K562 (cell line): Measurements from ENCODE around the gene NMT2. TPM values are rescaled to one million over a fixed set of nuclear protein-coding genes. Genes with fewer than 3 reads are reported as not detected.

Experiments used
- CCNT2 ChIP-seq: IDR thresholded peaks from 2 replicates; pipeline ENCODE4 v1.6.1; 2011; ENCODE audit warnings: borderline replicate concordance, low read depth, mild to moderate bottlenecking, moderate library complexity, mixed read lengths, low read length; ENCODE audit not compliant: insufficient read length; ENCODE audit errors: extremely low read depth
- CREB3L1 ChIP-seq: fragments of 450-650 bp; IDR thresholded peaks from 2 replicates; pipeline ENCODE4 v1.6.1; 2014; ENCODE audit warnings: low read depth, mild to moderate bottlenecking, moderate library complexity, borderline replicate concordance
- CREM ChIP-seq: IDR thresholded peaks from 2 replicates; pipeline ENCODE4 v1.6.1; 2014; ENCODE audit warnings: antibody characterized with exemption, low read depth
- EP400 ChIP-seq: fragments of 450-650 bp; IDR thresholded peaks from 2 replicates; pipeline ENCODE4 v1.6.1; 2017; ENCODE audit warnings: antibody characterized with exemption, mild to moderate bottlenecking, moderate library complexity
- FIP1L1 ChIP-seq: fragments of 200-400 bp; formaldehyde crosslinking; IDR thresholded peaks from 2 replicates; pipeline ENCODE4 v1.6.1; 2018; ENCODE audit warnings: mild to moderate bottlenecking, low read depth, low read length; ENCODE audit not compliant: poor library complexity, severe bottlenecking
- GABPA ChIP-seq: fragments of 200-800 bp; sonication (Bioruptor generic); conservative IDR thresholded peaks from 2 replicates; pipeline ENCODE4 v1.6.1; 2016; ENCODE audit warnings: low read depth, missing genetic modification characterization, missing compliant biosample characterization
- GABPB1 ChIP-seq: sonication (generic); formaldehyde crosslinking; IDR thresholded peaks from 2 replicates; pipeline ENCODE4 v1.8.0; 2022; ENCODE audit warnings: mild to moderate bottlenecking, missing genetic modification reagents
- HDAC1 ChIP-seq, 2 experiments: fragments of 450-650 bp; IDR thresholded peaks; 2 replicates each; pipeline ENCODE4 v1.6.1; 2016 to 2017; ENCODE audit warnings: inconsistent platforms in 1 of 2, mild to moderate bottlenecking in 1 of 2, moderate library complexity in 1 of 2
- HDAC2 ChIP-seq: fragments of 450-650 bp; IDR thresholded peaks from 2 replicates; pipeline ENCODE4 v1.6.1; 2016; ENCODE audit warnings: mild to moderate bottlenecking
- JUN ChIP-seq, 2 experiments: sonication (generic) in 1 of 2; formaldehyde crosslinking in 1 of 2; IDR thresholded peaks; 2 replicates each; pipeline versions ENCODE4 v1.6.1 to v1.8.0; 2012 to 2022; ENCODE audit warnings: borderline replicate concordance in 2 of 2, mild to moderate bottlenecking in 2 of 2, improper control_type of control experiment in 1 of 2, low read depth in 1 of 2, low read length in 1 of 2, missing genetic modification reagents in 1 of 2
- NFE2 ChIP-seq: IDR thresholded peaks from 2 replicates; pipeline ENCODE4 v1.6.1; 2014; ENCODE audit warnings: antibody characterized with exemption, low read depth
- NKRF ChIP-seq: fragments of 450-650 bp; IDR thresholded peaks from 2 replicates; pipeline ENCODE4 v1.6.1; 2016; ENCODE audit warnings: borderline replicate concordance
- NR2C1 ChIP-seq, 2 experiments: fragments of 450-650 bp; IDR thresholded peaks; 2 replicates each; pipeline ENCODE4 v1.6.1; 2017; ENCODE audit warnings: mild to moderate bottlenecking in 2 of 2, antibody characterized with exemption in 1 of 2, inconsistent platforms in 1 of 2, missing compliant biosample characterization in 1 of 2, missing genetic modification characterization in 1 of 2
- NR2C2 ChIP-seq, 2 experiments: fragments of 200-800 bp in 1 of 2; sonication (Bioruptor generic) in 1 of 2; sonication (generic) in 1 of 2; formaldehyde crosslinking in 1 of 2; IDR thresholded peaks; 2 replicates each; pipeline versions ENCODE4 v1.6.1 to v1.8.0; 2016 to 2022; ENCODE audit warnings: mild to moderate bottlenecking in 1 of 2, missing compliant biosample characterization in 1 of 2, missing genetic modification characterization in 1 of 2, missing genetic modification reagents in 1 of 2
- PHF8 ChIP-seq: fragments of 200-600 bp; sonication (generic); IDR thresholded peaks from 2 replicates; pipeline ENCODE4 v1.6.1; 2012; ENCODE audit warnings: mixed run types, mild to moderate bottlenecking, inconsistent platforms, low read length, moderate library complexity, borderline replicate concordance
- POLR2A ChIP-seq: fragments of 450-650 bp; conservative IDR thresholded peaks from 2 replicates; pipeline ENCODE4 v1.6.1; 2016
- PTBP1 ChIP-seq: fragments of 200-400 bp; formaldehyde crosslinking; IDR thresholded peaks from 2 replicates; pipeline ENCODE4 v1.6.1; 2017; ENCODE audit warnings: low read depth, low read length
- RFX1 ChIP-seq: fragments of 450-650 bp; IDR thresholded peaks from 2 replicates; pipeline ENCODE4 v1.6.1; 2016; ENCODE audit warnings: mild to moderate bottlenecking, moderate library complexity
- SP1 ChIP-seq: sonication (generic); formaldehyde crosslinking; IDR thresholded peaks from 2 replicates; pipeline ENCODE4 v1.8.1; 2022; ENCODE audit warnings: mild to moderate bottlenecking, missing genetic modification reagents
- TAF9B ChIP-seq: fragments of 450-650 bp; IDR thresholded peaks from 2 replicates; pipeline ENCODE4 v1.6.1; 2018; ENCODE audit warnings: mild to moderate bottlenecking; ENCODE audit not compliant: partially characterized antibody
- TCF7L2 ChIP-seq: fragments of 150-350 bp; IDR thresholded peaks from 2 replicates; pipeline ENCODE4 v1.6.1; 2016; ENCODE audit warnings: low read depth, mild to moderate bottlenecking, low read length, moderate library complexity
- U2AF2 ChIP-seq: fragments of 200-400 bp; formaldehyde crosslinking; optimal IDR thresholded peaks from 2 replicates; pipeline ENCODE3; 2017; ENCODE audit warnings: low read depth, mild to moderate bottlenecking, low read length
- polyA plus RNA-seq, 8 experiments: library from polyadenylated mRNA; depleted of rRNA in 4 of 8; stranded (reverse) in 5 of 8; unstranded in 3 of 8; fragments of >200 nt; fragmentation: Nextera tagmentation in 2 of 8; fragmentation: Illumina TruSeq in 1 of 8; extraction: Ambion mirVana in 2 of 8; extraction: Trizol in 1 of 8; gene quantifications; 2 replicates each; pipeline versions ENCODE4 v1.2.1 to v1.2.3, GENCODE V29; 2011 to 2014; ENCODE audit warnings: inconsistent platforms in 1 of 8, missing spikeins in 1 of 8
- total RNA-seq, 7 experiments: library from RNA; depleted of rRNA in 6 of 7; stranded (reverse); fragments of >200 nt in 6 of 7; fragmentation: Illumina TruSeq in 2 of 7; extraction: Trizol in 2 of 7; gene quantifications; 2 replicates each; pipeline versions ENCODE4 v1.2.1 to v1.2.3, GENCODE V29; 2011 to 2021; ENCODE audit warnings: low replicate concordance in 1 of 7
- TF ChIP-seq, protein P1 (sequence below): fragments of 250-450 bp; sonication (Bioruptor Pico); IDR thresholded peaks from 2 replicates; pipeline ENCODE4 v1.9.0; 2021; ENCODE audit warnings: mild to moderate bottlenecking

Gene NMT2
- total and polyA plus RNA-seq, 9 of the 15 experiments (the other 6 are each of a cell fraction or from before 2014, with no cell fraction given) = 5.2 to 15.9 (median 10.8) TPM

DNA sequence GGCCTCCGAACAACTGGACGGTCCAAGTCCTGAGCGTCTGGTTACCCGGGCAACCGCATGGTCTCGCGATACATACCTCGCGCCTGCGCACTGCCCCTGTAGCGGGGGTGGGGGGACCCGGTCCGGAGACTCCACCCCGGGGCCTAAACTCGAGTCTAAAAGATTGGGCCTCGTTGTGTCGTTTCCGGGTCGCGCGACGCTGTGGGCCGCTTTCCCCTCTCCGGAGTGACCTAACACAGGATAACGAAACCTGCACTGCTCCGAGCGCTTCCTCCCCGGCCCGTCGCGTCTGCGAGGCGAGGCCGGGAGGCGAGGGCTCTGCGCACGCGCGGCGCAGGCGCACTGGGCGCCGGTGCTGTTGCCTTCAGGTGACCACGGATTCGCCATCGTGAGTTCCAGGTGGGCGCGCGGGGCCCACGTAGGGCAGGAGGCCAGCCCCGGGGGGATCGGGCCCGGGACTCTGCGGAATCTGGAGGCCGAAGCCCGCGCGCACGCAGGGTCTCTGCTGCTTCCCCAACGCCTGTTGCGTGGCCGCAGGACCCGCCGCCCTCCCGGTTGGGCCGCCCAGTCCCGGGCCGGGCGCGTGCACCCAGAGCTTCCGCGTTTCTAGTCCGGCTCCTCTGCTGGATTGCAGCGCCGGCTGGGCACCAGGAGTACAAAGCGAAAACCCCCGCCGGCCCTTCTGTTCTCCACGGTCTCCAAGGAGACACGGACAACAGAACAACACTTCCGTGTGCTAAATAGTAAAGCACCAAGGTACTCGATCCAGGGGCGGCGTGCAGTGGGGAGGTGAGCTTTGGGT is 71.3 kb downstream of the NMT2 start, which contains the start of gene RPP38 (continued):
- peak in 1 of 2 experiments; percentile 85; a peak in 2 of 4 replicates for TF ChIP-seq HDAC1 (IDR thresholded peaks at IDR 0.05)
- TF ChIP-seq NR2C2 (CRISPR knock-in tag; IDR thresholded peaks at IDR 0.05) = no peak
- peak; percentile 92 for TF ChIP-seq NR2C2 (tag; IDR thresholded peaks at IDR 0.05)
- no peak for TF ChIP-seq PTBP1
- TF ChIP-seq NFE2 = 0 out of 2 replicates have a peak, but pooled peaks have one; percentile 27
- TF ChIP-seq GABPB1 = peak; percentile 86
- 0 out of 2 replicates have a peak, but pooled peaks have one; percentile 11 for TF ChIP-seq SP1 (CRISPR knock-in tag)
- peak; percentile 93; the same call in 1 of the 2 replicates for TF ChIP-seq PHF8
- TF ChIP-seq U2AF2 = no peak
- TF ChIP-seq NKRF = peak; percentile 55; the same call in 1 of the 2 replicates
- peak; percentile 98 for TF ChIP-seq RFX1
- TF ChIP-seq, protein P1, sequence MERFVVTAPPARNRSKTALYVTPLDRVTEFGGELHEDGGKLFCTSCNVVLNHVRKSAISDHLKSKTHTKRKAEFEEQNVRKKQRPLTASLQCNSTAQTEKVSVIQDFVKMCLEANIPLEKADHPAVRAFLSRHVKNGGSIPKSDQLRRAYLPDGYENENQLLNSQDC (CRISPR knock-in tag) = 0 out of 2 replicates have a peak, but pooled peaks have one; percentile 46
- peak; percentile 7; the same call in 1 of the 2 replicates for TF ChIP-seq JUN (IDR thresholded peaks at IDR 0.05; ENCODE audit: borderline replicate concordance, low read depth, low read length)
- no peak for TF ChIP-seq JUN (CRISPR knock-in tag; IDR thresholded peaks at IDR 0.05; ENCODE audit: borderline replicate concordance)
- TF ChIP-seq NR2C1 (IDR thresholded peaks at IDR 0.05) = peak; percentile 44; the same call in 1 of the 2 replicates
- peak; percentile 72 for TF ChIP-seq NR2C1 (tag; IDR thresholded peaks at IDR 0.05)
- no peak for TF ChIP-seq TCF7L2
- peak; percentile 46 for TF ChIP-seq CCNT2
- TF ChIP-seq HDAC2 = peak; percentile 49; the same call in 1 of the 2 replicates
- peak; percentile 96 for TF ChIP-seq EP400
- peak; percentile 97 for TF ChIP-seq FIP1L1
- peak; percentile 90 for TF ChIP-seq POLR2A
- TF ChIP-seq GABPA (tag) = peak; percentile 77
- TF ChIP-seq CREB3L1 = peak; percentile 83
- TF ChIP-seq TAF9B = peak; percentile 37
- peak; percentile 59; the same call in 1 of the 2 replicates for TF ChIP-seq CREM
